Measurements from ENCODE around the gene UBE2L3.

Gene UBE2L3

GRCh38 chr22:21650823-21651520 is 83.5 kb downstream of the UBE2L3 start:
- no peak for DNase-seq

- DNase-seq: no peak
Observed at GRCh38 chr22:21651521-21652009, 84.1 kb downstream of the UBE2L3 start.

- DNase-seq: peak; percentile 42
Observed at GRCh38 chr22:21652010-21652546, 84.6 kb downstream of the UBE2L3 start.

GRCh38 chr22:21652547-21653545 is 85.3 kb downstream of the UBE2L3 start:
- DNase-seq: no peak

- no peak for DNase-seq
Observed at GRCh38 chr22:21657020-21657359, 89.5 kb downstream of the UBE2L3 start.

GRCh38 chr22:21657360-21658032 is 90.0 kb downstream of the UBE2L3 start:
- peak; percentile 78 for DNase-seq

- DNase-seq: no peak
Observed at GRCh38 chr22:21659864-21660525, 92.5 kb downstream of the UBE2L3 start.

GRCh38 chr22:21660904-21661303 is 93.4 kb downstream of the UBE2L3 start:
- DNase-seq: no peak

- DNase-seq: no peak
Observed at GRCh38 chr22:21661991-21662390, 94.5 kb downstream of the UBE2L3 start.

- DNase-seq: no peak
Observed at GRCh38 chr22:21663738-21664137, 96.2 kb downstream of the UBE2L3 start.

- DNase-seq: no peak
Observed at GRCh38 chr22:21665047-21665851, 97.7 kb downstream of the UBE2L3 start.

- DNase-seq: no peak
Observed at GRCh38 chr22:21666786-21667185, 99.3 kb downstream of the UBE2L3 start.

- no peak for DNase-seq
Observed at GRCh38 chr22:21669026-21669425, 101.5 kb downstream of the UBE2L3 start.

- no peak for DNase-seq
Observed at GRCh38 chr22:21672107-21672629, 104.7 kb downstream of the UBE2L3 start.

Measured in NCI-H2029 (cell line).